B cell (primary cell): ENCODE measurements around the gene TMEM203. TPM values are rescaled to one million over a fixed set of nuclear protein-coding genes. Genes with fewer than 3 reads are reported as not detected.

Experiments
- ATAC-seq: fragments of 200-7000 bp; cut with Tn5 transposase; one replicate; pipeline ENCODE4 v1.10.0; 2021; ENCODE audit warnings: low read depth, mild to moderate bottlenecking, moderate number of reproducible peaks, moderate library complexity
- CTCF ChIA-PET: fragments of 350-600 bp; sonication (Branson Sonifier 250); formaldehyde crosslinking; loops from one replicate; lab custom pipeline; 2021; ENCODE audit warnings: antibody characterized with exemption, inconsistent platforms; lab: Charles Lee
- POLR2A ChIA-PET: fragments of 350-600 bp; sonication (Branson Sonifier 250); formaldehyde crosslinking; loops from one replicate; lab custom pipeline; 2021; ENCODE audit warnings: antibody characterized with exemption; lab: Charles Lee
- DNase-seq: peaks from one replicate; pipeline ENCODE4 v3.0.0; 2013
- H2AFZ ChIP-seq: 2 replicates; pipeline ENCODE4 v1.6.1; 2012; ENCODE audit warnings: mild to moderate bottlenecking, low read depth, low read length; ENCODE audit not compliant: insufficient read depth, poor library complexity, severe bottlenecking
- H3K27ac ChIP-seq, 2 donors: 1 replicate in 1 of 2; 2 replicates in 1 of 2; pipeline ENCODE4 v1.5.1; 2012 to 2013; ENCODE audit warnings: low read length in 2 of 2, mild to moderate bottlenecking in 2 of 2, moderate library complexity in 1 of 2
- H3K27me3 ChIP-seq, 4 experiments: fragments of 200-600 bp in 1 of 4; sonication (generic) in 1 of 4; replicated peaks in 1 of 4; 1 replicate in 2 of 4; 2 replicates in 2 of 4; pipeline versions ENCODE4 v1.6.1 to v1.7.0; 2013 to 2016; ENCODE audit warnings: low read length in 3 of 4, mild to moderate bottlenecking in 2 of 4, mixed read lengths in 1 of 4, moderate library complexity in 1 of 4; ENCODE audit not compliant: insufficient read depth in 4 of 4, control insufficient read depth in 3 of 4; ENCODE audit errors: control extremely low read depth in 1 of 4
- H3K36me3 ChIP-seq, 2 experiments: replicated peaks in 1 of 2; 1 replicate in 1 of 2; 2 replicates in 1 of 2; pipeline versions ENCODE4 v1.6.1 to v1.7.1; 2013; ENCODE audit warnings: low read length in 1 of 2; ENCODE audit not compliant: insufficient read depth in 2 of 2, control insufficient read depth in 1 of 2; ENCODE audit errors: control extremely low read depth in 1 of 2, extremely low read depth in 1 of 2
- H3K4me1 ChIP-seq, 2 donors: fragments of 200-600 bp in 1 of 2; sonication (generic) in 1 of 2; 1 replicate in 1 of 2; 2 replicates in 1 of 2; pipeline versions ENCODE4 v1.5.1 to v1.6.1; 2013 to 2017; ENCODE audit warnings: low read length in 2 of 2; ENCODE audit not compliant: control insufficient read depth in 2 of 2, insufficient read depth in 2 of 2
- H3K4me2 ChIP-seq: replicated peaks from 2 replicates; pipeline ENCODE3; 2012; ENCODE audit warnings: mild to moderate bottlenecking, low read depth, low read length; ENCODE audit not compliant: poor library complexity, severe bottlenecking
- H3K4me3 ChIP-seq, 5 experiments: fragments of 200-600 bp in 1 of 5; sonication (generic) in 1 of 5; 1 replicate in 3 of 5; 2 replicates in 2 of 5; pipeline versions ENCODE4 v1.5.1 to v1.7.0; 2011 to 2016; ENCODE audit warnings: low read length in 4 of 5, mild to moderate bottlenecking in 4 of 5, low read depth in 2 of 5, control low read depth in 1 of 5, moderate library complexity in 1 of 5; ENCODE audit not compliant: insufficient read depth in 1 of 5; ENCODE audit errors: control extremely low read depth in 1 of 5, extremely low read depth in 1 of 5
- H3K79me2 ChIP-seq: fragments of 200-600 bp; sonication (generic); one replicate; pipeline ENCODE4 v1.6.0; 2016; ENCODE audit warnings: low read length; ENCODE audit not compliant: control insufficient read depth, insufficient read depth
- H3K9ac ChIP-seq: fragments of 200-600 bp; sonication (generic); 2 replicates; pipeline ENCODE4 v1.6.1; 2017; ENCODE audit warnings: mild to moderate bottlenecking, low read length, moderate library complexity
- H3K9me3 ChIP-seq, 3 donors: one replicate each; pipeline versions ENCODE4 v1.6.1 to v1.7.1; 2013; ENCODE audit warnings: low read length in 2 of 3; ENCODE audit not compliant: control insufficient read depth in 2 of 3, insufficient read depth in 1 of 3; ENCODE audit errors: control extremely low read depth in 1 of 3
- H4K20me1 ChIP-seq: 2 replicates; pipeline ENCODE4 v1.6.0; 2012; ENCODE audit warnings: mild to moderate bottlenecking, low read length; ENCODE audit not compliant: insufficient read depth, control insufficient read depth, poor library complexity, severe bottlenecking
- H3K27ac Mint-ChIP-seq: one replicate; pipeline ENCODE4 v1.8.0; 2021; ENCODE audit warnings: mixed read lengths
- H3K27me3 Mint-ChIP-seq: one replicate; pipeline ENCODE4 v1.8.0; 2021; ENCODE audit warnings: mixed read lengths
- H3K4me1 Mint-ChIP-seq: one replicate; pipeline ENCODE4 v1.8.0; 2021; ENCODE audit warnings: mixed read lengths
- H3K4me3 Mint-ChIP-seq: one replicate; pipeline ENCODE4 v1.8.0; 2021; ENCODE audit warnings: mixed read lengths
- H3K9me3 Mint-ChIP-seq: one replicate; pipeline ENCODE4 v1.8.0; 2022; ENCODE audit warnings: mixed read lengths; ENCODE audit not compliant: insufficient read depth
- EZH2 ChIP-seq: IDR thresholded peaks from 2 replicates; pipeline ENCODE4 v1.6.1; 2012; ENCODE audit warnings: borderline replicate concordance, low read depth, mild to moderate bottlenecking, moderate library complexity, low read length; ENCODE audit not compliant: insufficient read depth, poor library complexity, severe bottlenecking
- WGBS: methylation state at CpG from one replicate; pipeline ENCODE4 v1.1.5; 2013; ENCODE audit warnings: missing lambda C conversion rate; ENCODE audit not compliant: insufficient coverage; 5-methylcytosine and 5-hydroxymethylcytosine counted together
- intact Hi-C: fragments of 100-400 bp; cut with micrococcal nuclease; formaldehyde crosslinking; loops from one replicate; pipeline ENCODE4 v1.10.0; 2022
- polyA plus RNA-seq: library from polyadenylated mRNA; depleted of rRNA; stranded (reverse); fragments of >200 nt; gene quantifications from 2 replicates; pipeline ENCODE4 v1.2.3, GENCODE V29; 2012
- total RNA-seq, 2 donors: library from RNA; stranded (reverse); fragments of 120-200 nt in 1 of 2; gene quantifications; 1 replicate in 1 of 2; 2 replicates in 1 of 2; pipeline versions ENCODE4 v1.2.3 to v1.2.4, GENCODE V29; 2013 to 2022
- TF ChIP-seq, protein P1 (sequence below): fragments of 200-600 bp; IDR thresholded peaks from one replicate; pipeline ENCODE4 v1.8.0; 2022; ENCODE audit warnings: antibody characterized with exemption, mild to moderate bottlenecking

The TMEM203 gene
- total and polyA plus RNA-seq, 2 donors (not counting 1 experiment from before 2014, with no cell fraction given) = 20.6 to 35.7 TPM

DNA sequence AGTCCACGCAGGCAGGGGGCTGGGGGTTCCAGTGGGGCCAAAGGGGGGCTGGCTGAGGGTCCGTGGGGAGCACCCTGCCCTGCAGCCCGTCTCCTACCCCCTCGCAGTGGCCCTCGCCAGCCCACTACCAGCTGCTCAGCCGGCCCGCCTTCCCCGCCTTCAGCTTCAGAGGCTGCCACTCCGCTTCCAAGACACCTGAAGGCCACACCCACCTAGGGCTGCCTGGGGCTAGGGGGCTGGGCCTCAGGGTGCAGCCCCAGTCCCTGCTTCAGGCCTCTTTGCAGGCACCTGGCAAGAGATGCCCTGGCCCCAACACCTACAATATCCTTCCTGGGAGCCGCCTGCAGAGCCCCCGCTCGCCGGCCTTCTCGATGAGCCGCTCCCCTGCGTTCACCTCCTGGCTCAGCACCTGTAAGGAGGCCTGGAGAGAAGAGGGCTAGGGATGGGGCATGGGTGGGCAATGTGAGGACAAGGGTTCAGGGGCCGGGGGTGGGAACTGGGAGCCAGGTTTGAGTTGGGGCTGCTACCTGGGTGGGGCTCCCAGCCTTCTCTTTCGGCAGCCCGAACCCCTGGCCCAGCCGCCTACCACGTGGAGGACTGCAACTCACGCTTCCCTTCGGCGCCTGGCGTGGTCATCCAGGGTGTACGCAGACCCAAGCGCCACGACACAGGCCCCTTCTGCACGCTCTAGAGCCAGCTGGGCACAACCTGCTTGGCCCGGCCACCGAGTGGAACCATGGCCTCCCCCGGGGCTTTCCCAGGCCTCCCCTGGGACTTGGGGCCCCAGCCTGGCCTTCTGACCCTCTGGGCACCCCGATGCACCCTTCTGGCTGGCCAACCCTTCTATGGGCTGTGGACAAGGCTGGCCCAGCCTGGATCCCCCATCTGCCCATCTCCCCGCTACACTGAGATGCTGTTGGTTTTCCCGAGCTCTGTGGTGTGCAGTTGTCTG lies 47.4 kb upstream of the TMEM203 start:
- ChIA-PET CTCF (interaction anchor here (2.1 to 2.3 kb wide), 2 partner anchors 12 to 16 kb away, joined by 6 to 14 read pairs; partner anchors contain the start of gene TUBB4B), POLR2A (interaction anchor here (2.3 to 3.5 kb wide), 2 partner anchors 10 to 12 kb away, joined by 15 to 29 read pairs; partner anchors contain the start of gene TUBB4B)
- TF ChIP-seq EZH2 = no peak
- TF ChIP-seq, protein P1, sequence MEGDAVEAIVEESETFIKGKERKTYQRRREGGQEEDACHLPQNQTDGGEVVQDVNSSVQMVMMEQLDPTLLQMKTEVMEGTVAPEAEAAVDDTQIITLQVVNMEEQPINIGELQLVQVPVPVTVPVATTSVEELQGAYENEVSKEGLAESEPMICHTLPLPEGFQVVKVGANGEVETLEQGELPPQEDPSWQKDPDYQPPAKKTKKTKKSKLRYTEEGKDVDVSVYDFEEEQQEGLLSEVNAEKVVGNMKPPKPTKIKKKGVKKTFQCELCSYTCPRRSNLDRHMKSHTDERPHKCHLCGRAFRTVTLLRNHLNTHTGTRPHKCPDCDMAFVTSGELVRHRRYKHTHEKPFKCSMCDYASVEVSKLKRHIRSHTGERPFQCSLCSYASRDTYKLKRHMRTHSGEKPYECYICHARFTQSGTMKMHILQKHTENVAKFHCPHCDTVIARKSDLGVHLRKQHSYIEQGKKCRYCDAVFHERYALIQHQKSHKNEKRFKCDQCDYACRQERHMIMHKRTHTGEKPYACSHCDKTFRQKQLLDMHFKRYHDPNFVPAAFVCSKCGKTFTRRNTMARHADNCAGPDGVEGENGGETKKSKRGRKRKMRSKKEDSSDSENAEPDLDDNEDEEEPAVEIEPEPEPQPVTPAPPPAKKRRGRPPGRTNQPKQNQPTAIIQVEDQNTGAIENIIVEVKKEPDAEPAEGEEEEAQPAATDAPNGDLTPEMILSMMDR = no peak
- ATAC-seq = no peak
- no peak overlapping the region for H3K4me2 ChIP-seq
- peaks cover 21% of the 10 kb centered on the region for H3K79me2 ChIP-seq
- H4K20me1 ChIP-seq = peaks cover 18% of the 10 kb centered on the region
- Mint-ChIP-seq H3K27me3 (no peaks in the 10 kb centered on the region), H3K4me3 (peak overlapping the region; percentile 32), H3K27ac (no peak overlapping the region), H3K9me3 (no peaks in the 10 kb centered on the region), H3K4me1 (peaks cover 25% of the 10 kb centered on the region)
- no peak overlapping the region for H3K4me3 ChIP-seq
- WGBS = 83% methylated on average over 33 of the region's 35 CpGs
- no peak overlapping the region for H2AFZ ChIP-seq
- no peak overlapping the region for H3K27ac ChIP-seq
- peaks cover 0 to 6% of the 10 kb centered on the region in 2 experiments for H3K36me3 ChIP-seq
- intact Hi-C loops = no loop called here
- H3K9ac ChIP-seq = no peak overlapping the region
- no peaks in the 10 kb centered on the region for H3K9me3 ChIP-seq
- peaks cover 17 to 27% of the 10 kb centered on the region in 2 donors for H3K4me1 ChIP-seq
- H3K27me3 ChIP-seq = no peaks in the 10 kb centered on the region
- DNase-seq = no peak
